Astrocyte (in vitro differentiated cells and primary cell): Measurements from ENCODE around the gene LMNA.

Experiments
- EZH2 ChIP-seq: IDR thresholded peaks from 2 replicates; pipeline ENCODE4 v1.6.1; 2012; ENCODE audit warnings: mild to moderate bottlenecking, low read length, inconsistent platforms; ENCODE audit not compliant: insufficient read depth
- TF ChIP-seq, protein P1 (sequence below): IDR thresholded peaks from 2 replicates; pipeline ENCODE4 v1.5.1; 2011; ENCODE audit warnings: low read depth, mild to moderate bottlenecking, inconsistent platforms, low read length, moderate library complexity; ENCODE audit not compliant: insufficient read depth

DNA sequence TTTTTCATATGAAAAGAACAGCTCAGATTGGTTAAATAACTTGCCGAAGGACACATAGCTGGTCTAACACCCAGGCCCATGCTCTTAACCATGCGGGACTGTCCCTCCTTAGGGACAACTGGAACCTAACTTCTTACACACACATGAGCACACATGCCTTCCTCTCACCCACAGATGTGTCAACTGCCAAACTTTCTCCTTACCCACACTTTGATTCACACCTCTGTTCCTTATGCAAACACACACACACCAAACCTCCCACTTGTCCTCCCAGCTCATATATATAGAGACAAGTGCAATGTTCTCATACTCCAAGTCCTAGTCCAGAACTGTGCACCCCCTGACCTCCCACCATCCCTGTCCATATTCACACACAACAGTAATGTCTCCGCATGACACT lies 49.3 kb upstream of the LMNA start:
- TF ChIP-seq, protein P1, sequence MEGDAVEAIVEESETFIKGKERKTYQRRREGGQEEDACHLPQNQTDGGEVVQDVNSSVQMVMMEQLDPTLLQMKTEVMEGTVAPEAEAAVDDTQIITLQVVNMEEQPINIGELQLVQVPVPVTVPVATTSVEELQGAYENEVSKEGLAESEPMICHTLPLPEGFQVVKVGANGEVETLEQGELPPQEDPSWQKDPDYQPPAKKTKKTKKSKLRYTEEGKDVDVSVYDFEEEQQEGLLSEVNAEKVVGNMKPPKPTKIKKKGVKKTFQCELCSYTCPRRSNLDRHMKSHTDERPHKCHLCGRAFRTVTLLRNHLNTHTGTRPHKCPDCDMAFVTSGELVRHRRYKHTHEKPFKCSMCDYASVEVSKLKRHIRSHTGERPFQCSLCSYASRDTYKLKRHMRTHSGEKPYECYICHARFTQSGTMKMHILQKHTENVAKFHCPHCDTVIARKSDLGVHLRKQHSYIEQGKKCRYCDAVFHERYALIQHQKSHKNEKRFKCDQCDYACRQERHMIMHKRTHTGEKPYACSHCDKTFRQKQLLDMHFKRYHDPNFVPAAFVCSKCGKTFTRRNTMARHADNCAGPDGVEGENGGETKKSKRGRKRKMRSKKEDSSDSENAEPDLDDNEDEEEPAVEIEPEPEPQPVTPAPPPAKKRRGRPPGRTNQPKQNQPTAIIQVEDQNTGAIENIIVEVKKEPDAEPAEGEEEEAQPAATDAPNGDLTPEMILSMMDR: no peak
- no peak for TF ChIP-seq EZH2
